Superior temporal gyrus (tissue), 1 donor: ENCODE data around the gene SLC22A31.
"Not testable (repeated sequence)": the region's sequence is repeated elsewhere in the genome, so short reads cannot be mapped to it uniquely, and the experiment has no call there.

Experiments
- DNase-seq: peaks from one replicate; pipeline ENCODE4 v3.0.0-alpha.2; 2016; ENCODE audit errors: extremely low spot score

SLC22A31 gene

DNA sequence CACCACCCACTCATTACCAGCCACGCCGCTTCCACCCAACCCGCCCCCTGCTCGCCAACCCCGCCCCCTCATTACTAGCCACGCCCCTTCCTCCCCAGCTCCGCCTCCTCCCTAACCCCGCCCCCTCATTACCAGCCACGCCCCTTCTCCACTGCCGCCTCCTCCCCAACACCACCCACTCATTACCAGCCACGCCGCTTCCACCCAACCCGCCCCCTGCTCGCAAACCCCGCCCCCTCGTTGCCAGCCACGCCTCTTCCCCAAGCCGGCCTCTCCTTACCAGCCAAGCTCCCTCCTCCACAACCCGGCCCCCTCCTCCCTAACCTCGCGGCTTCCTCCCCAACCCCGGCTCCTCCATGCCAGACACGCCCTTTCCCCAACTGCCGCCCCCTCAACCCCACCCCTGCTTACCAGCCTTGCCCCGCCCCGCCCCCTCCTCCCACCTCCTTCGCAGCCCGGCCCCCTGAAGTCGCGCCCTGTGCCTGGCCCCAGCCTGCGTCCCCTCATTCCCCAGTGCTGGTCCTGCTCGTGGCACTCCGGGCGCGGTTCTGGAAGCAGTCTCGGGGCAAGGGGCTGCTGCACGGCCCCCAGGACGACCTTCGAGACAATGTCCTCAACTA, 7.3 kb downstream of the SLC22A31 start:
- no peak for DNase-seq

DNA sequence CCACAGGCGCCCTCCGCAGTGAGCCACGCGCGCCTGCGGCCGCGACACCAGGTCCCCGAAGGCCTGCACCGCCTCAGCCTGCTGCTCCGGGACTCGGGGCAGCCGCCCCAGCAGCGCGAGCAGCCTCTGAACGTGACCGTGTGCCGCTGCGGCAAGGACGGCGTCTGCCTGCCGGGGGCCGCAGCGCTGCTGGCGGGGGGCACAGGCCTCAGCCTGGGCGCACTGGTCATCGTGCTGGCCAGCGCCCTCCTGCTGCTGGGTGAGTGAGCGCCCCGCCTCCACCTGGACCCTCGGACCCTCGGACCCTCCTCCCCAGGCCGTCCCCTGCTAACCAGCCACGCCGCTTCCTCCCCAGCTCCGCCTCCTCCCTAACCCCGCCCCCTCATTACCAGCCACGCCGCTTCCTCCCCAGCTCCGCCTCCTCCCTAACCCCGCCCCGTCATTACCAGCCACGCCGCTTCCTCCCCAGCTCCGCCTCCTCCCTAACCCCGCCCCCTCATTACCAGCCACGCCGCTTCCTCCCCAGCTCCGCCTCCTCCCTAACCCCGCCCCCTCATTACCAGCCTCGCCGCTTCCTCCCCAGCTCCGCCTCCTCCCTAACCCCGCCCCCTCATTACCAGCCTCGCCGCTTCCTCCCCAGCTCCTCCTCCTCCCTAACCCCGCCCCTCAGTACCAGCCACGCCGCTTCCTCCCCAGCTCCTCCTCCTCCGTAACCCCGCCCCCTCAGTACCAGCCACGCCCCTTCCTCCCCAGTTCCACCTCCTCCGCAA, 8.0 kb downstream of the SLC22A31 start:
- not testable (repeated sequence) for DNase-seq

DNA sequence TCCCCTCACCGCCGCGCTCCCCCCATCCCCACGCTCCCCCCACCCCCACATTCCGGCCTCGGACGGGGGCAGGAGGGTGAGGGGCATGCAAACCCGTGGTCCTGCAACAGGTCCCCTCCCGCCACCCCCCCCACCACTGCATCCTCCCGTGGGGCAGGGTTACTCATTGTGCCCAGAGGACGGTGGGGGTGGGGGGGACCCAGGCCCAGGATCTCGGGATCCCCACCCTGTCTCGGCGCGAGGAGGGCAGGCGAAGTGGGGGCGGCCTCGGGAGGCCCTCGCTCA, 8.5 kb downstream of the SLC22A31 start:
- no peak for DNase-seq

DNA sequence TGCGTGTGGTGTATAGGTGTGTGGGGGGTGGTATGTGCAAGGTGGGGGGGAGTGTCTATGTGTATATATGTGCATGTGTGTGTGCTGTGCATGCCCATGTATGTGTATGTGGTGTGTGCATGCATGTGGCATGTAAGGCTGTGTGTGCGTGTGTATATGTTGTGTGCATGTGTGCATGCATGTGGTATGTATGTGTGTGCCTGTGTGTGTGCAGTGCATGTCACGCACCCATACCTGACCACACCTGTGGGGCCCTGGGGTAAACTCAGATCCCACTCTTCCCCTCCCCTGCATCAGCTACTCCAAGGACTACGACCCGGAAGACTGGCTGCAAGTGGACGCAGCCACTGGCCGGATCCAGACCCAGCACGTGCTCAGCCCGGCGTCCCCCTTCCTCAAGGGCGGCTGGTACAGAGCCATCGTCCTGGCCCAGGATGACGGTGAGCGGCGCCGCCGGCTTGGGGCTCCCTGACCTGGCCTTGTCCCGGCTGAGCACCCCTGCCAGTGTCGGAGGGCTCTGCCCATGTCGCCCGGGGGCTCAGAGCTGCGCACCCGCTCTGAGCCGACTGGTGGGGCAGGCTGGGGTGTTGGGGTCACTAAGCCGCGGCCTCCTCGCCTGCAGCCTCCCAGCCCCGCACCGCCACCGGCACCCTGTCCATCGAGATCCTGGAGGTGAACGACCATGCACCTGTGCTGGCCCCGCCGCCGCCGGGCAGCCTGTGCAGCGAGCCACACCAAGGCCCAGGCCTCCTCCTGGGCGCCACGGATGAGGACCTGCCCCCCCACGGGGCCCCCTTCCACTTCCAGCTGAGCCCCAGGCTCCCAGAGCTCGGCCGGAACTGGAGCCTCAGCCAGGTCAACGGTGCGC, 9.1 kb downstream of the SLC22A31 start:
- no peak for DNase-seq

DNA sequence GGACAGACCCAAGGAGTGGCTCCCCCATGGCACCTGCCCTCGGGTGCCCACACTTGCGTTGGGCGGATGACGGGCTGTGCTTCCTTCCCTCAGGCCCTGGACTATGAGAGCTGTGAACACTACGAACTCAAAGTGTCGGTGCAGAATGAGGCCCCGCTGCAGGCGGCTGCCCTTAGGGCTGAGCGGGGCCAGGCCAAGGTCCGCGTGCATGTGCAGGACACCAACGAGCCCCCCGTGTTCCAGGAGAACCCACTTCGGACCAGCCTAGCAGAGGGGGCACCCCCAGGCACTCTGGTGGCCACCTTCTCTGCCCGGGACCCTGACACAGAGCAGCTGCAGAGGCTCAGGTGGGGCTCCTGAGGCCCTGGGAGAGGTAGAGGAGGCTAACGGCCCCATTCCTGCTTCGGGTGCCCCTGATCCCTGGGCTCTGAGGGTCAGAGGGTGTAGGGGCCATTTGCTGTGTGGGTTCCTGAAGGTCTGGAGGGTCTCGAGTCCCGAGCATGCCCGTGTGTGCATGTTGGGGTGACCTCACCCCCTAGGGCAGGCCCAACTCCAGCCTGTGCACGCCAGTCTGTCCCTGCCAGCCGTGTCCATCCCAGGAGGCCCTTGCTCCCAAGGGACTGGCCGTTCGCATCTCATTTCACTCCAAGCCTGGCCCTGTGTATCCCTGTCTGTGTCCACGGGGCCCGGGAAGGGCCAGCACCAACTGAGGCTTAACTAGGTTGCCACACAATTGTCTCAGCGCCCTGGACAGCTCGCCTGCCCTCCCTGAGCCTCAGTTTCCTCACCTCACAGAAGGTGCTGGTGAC, 10.0 kb downstream of the SLC22A31 start:
- no peak for DNase-seq

DNA sequence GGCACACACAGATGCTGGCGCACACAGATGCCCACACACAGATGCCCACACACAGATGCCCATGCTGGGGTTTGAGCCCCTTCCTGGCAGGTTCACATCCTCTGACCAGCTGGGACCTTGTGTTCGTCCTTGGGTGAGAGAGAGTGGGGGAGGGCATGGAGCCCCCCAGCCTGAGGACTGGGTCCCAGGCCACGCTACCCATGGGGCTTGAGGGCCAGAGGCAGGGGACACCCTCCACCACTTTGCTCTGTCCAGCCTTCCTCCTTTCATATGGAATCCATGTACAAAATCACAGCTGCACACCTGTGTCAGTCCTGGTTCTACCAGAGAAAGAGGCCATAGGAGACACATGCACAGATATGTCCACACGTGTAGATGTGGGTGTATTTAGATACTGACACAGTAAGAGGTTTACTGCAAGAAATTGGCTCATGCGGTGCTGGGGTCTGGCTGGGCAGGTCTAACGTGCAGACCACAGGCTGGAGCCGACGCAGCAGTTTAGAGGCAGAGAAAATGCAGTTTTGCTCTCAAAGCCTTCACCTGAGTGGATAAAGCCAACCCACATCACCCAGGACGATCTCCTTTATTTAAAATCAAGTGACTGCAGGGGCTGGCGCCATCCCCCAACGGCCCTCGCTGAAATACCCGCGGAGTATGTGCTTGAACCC, 10.8 kb downstream of the SLC22A31 start:
- no peak for DNase-seq

DNA sequence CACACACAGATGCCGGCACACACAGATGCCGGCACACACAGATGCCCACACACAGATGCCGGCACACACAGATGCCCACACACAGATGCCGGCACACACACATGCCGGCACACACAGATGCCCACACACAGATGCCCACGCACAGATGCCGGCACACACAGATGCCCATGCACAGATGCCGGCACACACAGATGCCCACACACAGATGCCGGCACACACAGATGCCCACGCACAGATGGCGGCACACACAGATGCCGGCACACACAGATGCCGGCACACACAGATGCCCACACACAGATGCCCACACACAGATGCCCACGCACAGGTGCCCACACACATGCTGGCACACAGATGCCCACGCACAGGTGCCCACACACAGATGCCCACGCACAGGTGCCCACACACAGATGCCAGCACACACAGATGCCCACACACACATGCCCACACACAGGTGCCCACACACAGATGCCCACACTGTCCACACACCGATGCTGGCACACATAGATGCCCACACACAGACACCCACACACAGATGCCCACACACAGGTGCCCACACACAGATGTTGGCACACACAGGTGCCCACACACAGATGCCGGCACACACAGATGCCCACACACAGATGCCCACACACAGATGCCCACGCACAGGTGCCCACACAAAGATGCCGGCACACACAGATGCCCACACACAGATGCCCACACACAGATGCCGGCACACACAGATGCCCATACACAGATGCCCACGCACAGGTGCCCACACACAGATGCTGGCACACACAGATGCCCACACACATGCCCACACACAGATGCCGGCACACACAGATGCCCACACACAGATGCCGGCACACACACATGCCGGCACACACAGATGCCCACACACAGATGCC, 11.6 kb downstream of the SLC22A31 start:
- not testable (repeated sequence) for DNase-seq

DNA sequence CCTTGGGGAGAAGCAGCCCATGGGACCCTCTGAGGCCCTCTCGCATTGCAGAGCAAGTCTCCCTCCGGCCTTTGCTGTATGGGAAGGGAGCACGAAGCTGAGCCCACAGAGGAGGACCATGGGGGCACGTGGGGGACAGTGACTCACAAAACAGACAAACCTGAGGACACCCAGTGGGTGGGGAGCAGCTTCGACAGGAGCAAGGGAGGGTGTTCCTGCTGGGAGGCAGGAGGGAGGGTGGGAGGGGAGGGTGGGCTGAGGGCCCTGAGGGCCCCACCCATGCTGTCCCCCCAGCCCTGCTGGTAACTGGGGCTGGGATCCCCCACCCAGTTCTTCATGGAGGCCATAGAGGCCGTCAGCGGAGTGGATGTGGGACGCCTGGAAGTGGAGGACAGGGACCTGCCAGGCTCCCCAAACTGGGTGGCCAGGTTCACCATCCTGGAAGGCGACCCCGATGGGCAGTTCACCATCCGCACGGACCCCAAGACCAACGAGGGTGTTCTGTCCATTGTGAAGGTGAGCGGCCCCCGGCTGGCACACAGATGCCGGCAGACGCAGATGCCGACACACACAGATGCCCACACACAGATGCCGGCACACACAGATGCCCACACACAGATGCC, 12.5 kb downstream of the SLC22A31 start:
- DNase-seq, result no peak

DNA sequence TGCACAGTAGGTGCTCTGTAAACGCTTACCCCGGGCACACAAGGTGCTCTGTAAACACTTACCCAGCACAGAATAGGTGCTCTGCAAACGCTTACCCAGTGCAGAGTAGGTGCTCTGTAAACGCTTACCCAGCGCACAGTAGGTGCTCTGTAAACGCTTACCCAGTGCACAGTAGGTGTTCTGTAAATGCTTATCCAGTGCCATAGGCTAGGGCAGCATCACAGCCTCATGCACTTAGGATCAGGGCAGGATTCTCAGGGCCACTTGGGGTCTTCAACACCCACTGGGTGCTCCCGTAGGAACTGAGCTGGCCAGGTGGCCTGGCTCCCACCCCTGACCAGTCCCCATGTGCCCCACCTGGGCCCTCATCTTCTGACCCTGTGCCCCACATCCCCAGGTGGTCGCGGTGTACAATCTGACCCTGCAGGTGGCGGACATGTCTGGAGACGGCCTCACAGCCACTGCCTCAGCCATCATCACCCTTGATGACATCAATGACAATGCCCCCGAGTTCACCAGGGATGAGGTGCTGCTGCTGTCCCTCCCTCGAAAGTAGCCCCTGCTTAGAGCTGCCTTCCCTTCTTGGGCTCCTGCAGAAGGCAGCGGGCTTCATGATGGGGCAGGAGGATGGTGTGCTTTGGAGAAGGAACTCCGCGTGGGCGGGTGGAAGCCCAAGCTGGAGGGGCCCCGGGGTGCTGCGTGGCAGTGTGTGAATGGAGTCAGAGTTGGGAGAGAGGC, 13.1 kb downstream of the SLC22A31 start:
- no peak for DNase-seq

DNA sequence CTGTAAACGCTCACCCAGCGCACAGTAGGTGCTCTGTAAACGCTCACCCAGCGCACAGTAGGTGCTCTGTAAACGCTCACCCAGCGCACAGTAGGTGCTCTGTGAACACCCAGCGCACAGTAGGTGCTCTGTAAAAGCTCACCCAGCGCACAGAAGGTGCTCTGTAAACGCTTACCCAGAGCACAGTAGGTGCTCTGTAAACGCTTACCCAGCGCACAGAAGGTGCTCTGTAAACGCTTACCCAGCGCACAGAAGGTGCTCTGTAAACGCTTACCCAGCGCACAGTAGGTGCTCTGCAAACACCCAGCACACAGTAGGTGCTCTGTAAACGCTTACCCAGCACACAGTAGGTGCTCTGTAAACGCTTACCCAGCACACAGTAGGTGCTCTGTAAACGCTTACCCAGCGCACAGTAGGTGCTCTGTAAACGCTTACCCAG, 13.7 kb downstream of the SLC22A31 start:
- not testable (repeated sequence) for DNase-seq

DNA sequence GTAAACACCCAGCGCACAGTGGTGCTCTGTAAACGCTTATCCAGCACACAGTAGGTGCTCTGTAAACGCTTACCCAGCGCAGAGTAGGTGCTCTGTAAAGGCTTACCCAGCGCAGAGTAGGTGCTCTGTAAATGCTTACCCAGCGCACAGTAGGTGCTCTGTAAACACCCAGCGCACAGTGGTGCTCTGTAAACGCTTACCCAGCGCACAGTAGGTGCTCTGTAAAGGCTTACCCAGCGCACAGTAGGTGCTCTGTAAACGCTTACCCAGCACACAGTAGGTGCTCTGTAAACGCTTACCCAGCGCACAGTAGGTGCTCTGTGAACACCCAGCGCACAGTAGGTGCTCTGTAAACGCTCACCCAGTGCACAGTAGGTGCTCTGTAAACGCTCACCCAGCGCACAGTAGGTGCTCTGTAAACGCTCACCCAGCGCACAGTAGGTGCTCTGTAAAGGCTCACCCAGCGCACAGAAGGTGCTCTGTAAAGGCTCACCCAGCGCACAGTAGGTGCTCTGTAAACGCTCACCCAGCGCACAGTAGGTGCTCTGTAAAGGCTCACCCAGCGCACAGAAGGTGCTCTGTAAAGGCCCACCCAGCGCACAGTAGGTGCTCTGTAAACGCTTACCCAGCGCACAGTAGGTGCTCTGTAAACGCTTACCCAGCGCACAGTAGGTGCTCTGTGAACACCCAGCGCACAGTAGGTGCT, 14.3 kb downstream of the SLC22A31 start:
- DNase-seq, result not testable (repeated sequence)

DNA sequence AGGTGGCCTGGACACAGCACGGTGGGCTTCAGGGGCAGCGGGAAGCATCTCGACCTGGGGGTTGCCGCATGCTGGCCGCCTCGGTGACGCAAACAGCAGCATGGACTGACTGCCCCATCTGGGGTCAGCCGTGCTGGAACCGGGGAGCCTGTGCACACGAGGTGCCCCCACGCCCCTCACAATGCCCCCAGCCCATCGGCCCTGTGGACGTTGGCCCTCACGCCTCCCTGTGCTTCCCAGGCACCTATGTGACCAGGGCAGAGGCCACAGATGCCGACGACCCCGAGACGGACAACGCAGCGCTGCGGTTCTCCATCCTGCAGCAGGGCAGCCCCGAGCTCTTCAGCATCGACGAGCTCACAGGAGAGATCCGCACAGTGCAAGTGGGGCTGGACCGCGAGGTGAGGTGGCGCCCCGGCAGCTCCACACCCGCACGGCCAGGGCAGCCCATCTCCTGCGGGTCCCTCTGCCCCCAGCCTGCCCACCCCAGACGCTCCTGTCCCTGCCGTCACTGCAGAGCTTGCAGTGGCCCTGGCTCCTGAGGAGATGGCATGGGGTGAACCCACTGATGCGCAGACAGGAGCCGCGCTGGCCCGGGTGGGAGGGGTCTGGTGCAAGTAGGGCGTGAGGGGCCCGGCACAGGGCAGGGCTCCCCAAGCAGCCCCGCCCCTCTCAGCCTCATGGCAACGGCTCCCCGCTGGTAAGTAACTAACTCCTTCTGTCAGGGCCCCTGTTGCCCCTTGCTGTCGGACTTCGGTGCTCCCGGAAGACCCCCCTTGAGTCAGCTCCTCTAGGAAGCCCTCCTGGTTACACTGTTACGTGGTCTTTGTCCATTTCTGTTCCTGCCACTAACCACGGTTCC, 15.2 kb downstream of the SLC22A31 start:
- DNase-seq, result no peak

DNA sequence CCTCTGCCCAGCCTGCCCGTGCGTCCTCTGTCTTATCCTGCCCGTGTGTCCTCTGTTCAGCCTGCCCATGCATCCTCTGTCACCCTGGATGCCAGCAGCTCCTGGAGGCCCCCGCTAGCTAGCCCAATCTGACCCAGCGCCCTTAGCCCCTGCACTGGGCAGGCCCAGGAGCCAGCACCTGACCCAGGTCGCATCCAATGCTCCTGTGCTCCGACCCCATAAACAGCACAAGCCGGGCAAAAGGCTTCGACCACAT, 15.7 kb downstream of the SLC22A31 start:
- no peak for DNase-seq

DNA sequence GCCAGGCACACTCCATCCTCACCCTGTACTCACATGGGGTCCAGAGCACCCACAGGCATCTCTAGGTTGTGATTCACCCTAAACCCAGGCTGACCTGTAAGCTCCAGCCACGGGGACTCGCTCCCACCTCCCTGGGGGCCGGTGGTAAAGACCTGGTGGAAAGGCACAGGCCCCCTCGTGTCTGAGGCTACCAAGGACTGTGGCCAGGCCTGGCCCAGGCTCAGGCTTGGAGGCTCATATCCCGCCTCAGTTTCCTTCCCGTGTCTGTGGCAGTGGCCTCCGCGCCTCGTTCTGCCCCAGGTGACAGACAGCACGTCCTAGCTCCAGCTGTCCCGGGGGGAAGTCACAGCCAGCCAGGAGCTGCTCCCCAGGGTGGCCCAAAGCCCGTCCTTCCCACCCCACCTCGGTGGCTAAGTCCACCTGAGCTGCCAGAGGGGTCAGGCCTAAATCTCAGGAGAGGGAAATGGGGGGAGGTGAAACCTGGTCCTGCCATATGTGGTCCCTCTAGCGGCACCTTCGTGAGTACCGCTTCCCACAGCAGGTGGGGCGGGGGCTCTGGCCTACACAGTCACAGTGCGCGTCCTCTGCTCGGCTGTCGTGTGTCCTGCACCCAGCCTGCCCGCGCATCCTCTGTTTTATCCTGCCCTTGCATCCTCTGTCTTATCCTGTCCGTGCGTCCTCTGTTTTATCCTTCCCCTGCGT, 16.2 kb downstream of the SLC22A31 start:
- DNase-seq, result no peak

DNA sequence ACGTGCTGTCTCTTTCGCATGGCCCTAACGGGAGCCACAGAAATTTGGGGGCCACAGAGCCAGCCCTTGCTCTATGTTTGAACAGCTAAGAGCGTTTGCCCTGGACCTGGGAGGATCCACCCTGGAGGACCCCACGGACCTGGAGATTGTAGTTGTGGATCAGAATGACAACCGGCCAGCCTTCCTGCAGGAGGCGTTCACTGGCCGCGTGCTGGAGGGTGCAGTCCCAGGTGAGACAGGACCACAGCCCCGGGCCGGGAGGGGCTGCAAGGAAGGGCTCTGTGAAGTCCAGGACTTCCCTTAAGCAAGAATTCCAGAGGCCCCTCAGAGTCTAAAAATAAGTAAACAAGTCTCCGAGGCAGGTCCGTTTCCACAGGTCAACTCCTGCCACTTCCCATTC, 16.9 kb downstream of the SLC22A31 start:
- no peak for DNase-seq

DNA sequence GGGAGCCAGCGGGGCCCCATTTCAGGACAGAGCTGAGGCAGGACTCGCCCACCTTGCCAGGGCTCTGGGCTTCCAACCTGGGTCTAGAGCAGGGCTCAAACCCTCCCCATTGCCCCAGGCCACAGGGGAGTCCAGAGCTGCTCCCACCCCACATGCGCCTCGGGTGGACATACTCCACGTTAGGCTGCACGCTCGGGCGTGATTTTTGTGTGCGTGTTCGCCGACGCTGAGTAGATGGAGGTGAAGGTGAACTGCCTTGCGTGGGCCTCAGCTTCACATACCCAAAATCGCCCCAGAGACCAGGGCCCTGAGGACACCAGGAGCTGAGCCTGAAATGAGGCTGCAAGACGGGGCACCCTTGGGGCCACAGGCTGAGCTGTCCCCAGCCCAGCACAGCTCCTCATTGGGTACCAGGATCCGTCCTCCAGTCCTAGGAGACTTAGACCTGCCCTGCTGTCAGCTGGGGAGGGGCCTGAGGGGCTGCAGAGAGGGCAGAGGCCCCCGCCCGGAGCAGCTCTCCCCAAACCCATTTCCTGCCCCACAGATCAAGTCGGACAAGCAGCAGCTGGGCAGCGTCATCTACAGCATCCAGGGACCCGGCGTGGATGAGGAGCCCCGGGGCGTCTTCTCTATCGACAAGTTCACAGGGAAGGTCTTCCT, 20.6 kb downstream of the SLC22A31 start:
- DNase-seq, result no peak

DNA sequence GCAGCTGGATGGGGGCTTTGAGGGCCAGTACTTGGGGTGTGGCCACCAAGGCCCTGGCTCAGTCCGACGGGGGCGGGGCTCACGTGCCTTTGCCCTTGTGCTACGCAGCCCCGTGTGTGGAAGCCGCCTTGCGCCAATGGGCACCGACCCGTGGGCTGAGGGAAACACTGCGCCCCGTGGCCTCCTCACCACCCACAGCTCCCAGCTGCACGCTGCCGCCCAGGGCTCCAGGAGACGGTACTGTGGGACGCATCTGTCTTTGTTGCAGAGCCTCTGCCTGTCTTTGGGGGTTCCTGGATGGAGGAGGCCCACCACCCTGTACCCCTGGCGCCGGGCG, 21.2 kb downstream of the SLC22A31 start:
- no peak for DNase-seq
